HepG2 (cell line): ENCODE results near the gene KCNB1.

Experiments used
- FOXK2 ChIP-seq: fragments of 450-650 bp; IDR thresholded peaks from 2 replicates; pipeline ENCODE4 v1.6.1; 2016
- NFRKB ChIP-seq: fragments of 450-650 bp; IDR thresholded peaks from 2 replicates; pipeline ENCODE4 v1.6.1; 2017
- TBL1XR1 ChIP-seq: fragments of 150-350 bp; IDR thresholded peaks from 2 replicates; pipeline ENCODE4 v1.6.1; 2014; ENCODE audit warnings: borderline replicate concordance, low read length; ENCODE audit not compliant: partially characterized antibody
- ZBTB8A ChIP-seq: sonication (generic); formaldehyde crosslinking; IDR thresholded peaks from 2 replicates; pipeline ENCODE4 v1.4.0; 2020; ENCODE audit warnings: mild to moderate bottlenecking, low read depth, missing genetic modification reagents, borderline replicate concordance

DNA sequence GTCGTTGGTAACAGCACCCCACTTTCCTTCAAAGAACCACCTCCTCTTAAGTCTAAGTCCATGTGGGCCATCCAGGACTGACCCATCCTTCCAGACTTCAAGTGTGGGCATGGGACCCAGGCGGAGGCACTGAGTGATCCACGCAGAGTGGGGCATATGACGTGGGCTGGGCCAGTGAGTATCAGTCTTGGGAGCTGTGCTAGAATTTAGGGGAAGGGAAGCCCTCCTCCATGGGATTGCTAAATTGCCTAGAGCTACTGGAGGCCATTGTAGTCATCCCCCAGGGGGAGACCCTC, 35.3 kb upstream of the KCNB1 start:
- TF ChIP-seq ZBTB8A (CRISPR knock-in tag), result no peak
- no peak for TF ChIP-seq FOXK2
- no peak for TF ChIP-seq TBL1XR1
- TF ChIP-seq NFRKB, result no peak
